ENCODE results near the gene SLC4A8. TPM values are rescaled to one million over a fixed set of nuclear protein-coding genes. Genes with fewer than 3 reads are reported as not detected.

The SLC4A8 gene
- total and polyA plus RNA-seq, 9 of the 15 experiments (the other 6 are each of a cell fraction or from before 2014, with no cell fraction given): 0.04 to 1.5 (median 0.12) TPM; not detected in 2

GRCh38 chr12:51519755-51520154 is 95.1 kb downstream of the SLC4A8 start (continued):
- TF ChIP-seq CHD7 (IDR thresholded peaks at IDR 0.05; ENCODE audit: low read depth, low read length) (no peak), SIN3A (IDR thresholded peaks at IDR 0.05; ENCODE audit: borderline replicate concordance in 2 of 2, control insufficient read depth in 1 of 2, low read depth in 2 of 2, low read length in 2 of 2) (no peak), TCF7L2 (IDR thresholded peaks at IDR 0.05; ENCODE audit: low read depth, low read length) (no peak), SMAD1 (IDR thresholded peaks at IDR 0.05; ENCODE audit: low read depth, low read length, partially characterized antibody) (no peak), E2F5 (CRISPR knock-in tag; IDR thresholded peaks at IDR 0.05) (no peak)

Data from K562 (cell line).